GM19240 (cell line): ENCODE results near the gene CYFIP2.
"Not testable (repeated sequence)": the region's sequence is repeated elsewhere in the genome, so short reads cannot be mapped to it uniquely, and the experiment has no call there.

ENCODE experiments used
- DNase-seq: peaks from one replicate; pipeline ENCODE4 v3.0.0; 2011; ENCODE audit warnings: low spot score; ENCODE audit not compliant: insufficient read length

The CYFIP2 gene

GRCh38 chr5:157388111-157388710 lies 122.3 kb downstream of the CYFIP2 start:
- no peak for DNase-seq

DNA sequence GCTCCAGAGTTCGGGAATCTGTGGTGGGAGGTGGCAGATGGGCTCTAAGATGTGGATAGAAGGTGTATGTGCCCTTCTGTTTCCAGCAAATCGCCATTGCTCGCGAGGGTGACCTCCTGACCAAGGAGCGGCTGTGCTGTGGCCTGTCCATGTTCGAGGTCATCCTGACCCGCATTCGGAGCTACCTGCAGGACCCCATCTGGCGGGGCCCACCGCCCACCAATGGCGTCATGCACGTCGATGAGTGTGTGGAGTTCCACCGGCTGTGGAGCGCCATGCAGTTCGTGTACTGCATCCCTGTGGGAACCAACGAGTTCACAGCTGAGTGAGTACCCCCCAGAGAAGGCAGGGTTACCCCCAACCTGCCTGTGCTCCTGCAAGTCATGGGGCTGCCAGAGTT lies 123.2 kb downstream of the CYFIP2 start:
- no peak for DNase-seq

- DNase-seq, result no peak
These were observed 124.2 kb downstream of the CYFIP2 start for GRCh38 chr5:157390133-157390532.

DNA sequence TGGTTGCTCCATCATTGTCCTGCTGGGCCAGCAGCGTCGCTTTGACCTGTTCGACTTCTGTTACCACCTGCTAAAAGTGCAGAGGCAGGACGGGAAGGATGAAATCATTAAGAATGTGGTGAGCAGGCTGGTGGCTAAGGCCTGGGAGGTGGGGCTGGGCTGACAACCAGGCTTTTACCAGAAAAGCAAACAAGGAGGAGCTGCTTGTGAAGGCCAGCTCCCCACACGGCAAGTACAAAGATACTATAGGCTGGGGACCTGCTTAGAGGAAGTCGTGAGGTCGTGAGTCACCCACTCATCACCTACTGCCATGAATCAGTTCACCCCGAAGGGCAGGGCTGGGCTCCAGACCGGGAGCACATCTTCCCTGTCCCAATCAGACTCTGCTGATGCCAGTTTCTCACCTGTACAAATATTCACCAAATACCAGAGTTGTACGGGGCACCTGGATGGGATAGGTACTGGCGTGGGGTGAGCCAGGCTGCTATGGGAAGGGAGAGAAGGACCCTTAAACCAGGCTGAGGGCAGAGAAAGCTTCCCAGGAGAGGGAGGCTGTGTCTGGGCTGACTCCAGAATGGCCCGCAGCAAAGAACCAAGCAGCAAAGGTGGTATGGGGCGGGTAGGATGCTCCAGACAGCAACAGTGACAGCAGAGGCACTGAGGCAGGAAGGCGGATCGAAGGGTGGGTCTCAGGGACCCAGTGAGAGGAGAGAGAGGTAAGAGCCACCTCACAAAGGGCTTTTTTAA lies 124.8 kb downstream of the CYFIP2 start:
- DNase-seq, result no peak

DNA sequence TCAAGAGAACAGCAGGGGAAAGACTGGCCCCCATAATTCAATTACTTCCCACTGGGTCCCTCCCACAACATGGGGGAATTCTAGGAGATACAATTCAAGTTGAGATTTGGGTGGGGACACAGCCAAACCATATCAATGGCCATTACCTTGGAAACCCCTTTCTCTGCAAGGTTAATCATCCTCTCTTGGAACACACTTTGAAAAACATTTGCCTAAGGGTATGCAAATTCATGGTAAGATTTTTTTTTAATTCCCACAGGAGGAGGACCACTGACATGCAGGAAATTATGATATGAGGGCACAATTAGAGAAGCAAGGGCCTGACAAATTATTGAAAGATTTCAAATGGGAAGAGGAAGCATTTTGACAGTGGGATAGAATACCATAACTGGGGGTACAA lies 132.4 kb downstream of the CYFIP2 start:
- no peak for DNase-seq

DNA sequence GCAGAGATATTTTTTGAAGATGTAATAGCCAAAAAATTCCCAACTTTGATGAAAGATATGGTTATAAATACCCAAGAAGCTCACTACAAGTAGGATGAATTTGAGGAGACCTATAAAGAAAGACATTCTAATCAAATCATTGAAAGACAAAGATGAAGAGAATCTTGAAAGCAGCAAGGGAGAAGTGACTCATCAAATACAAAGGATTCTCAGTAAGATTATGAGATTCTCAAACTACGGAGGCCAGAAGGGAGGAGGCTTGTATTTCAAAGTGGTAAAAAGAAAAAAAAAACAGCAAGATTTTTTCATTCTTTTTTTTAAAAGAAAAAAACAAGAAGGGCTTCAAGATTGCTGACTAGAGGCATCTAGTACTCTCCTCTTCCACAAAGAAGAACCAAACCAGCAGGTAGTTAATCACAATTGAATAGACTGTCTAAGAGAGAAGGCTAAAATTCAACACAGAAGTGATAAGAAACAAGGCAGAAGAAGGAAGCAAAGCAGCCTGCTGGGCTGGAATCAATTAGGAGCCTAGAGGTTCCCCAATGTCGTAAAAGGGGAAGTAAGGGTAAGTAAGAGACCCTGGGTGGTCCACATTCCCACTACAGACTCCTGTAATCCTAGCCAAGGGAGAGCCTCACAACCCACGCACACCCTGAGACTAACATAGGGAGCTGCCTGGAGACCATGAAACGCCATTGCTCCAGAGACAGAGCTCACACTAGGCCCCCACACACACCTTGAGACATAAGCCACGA lies 135.0 kb downstream of the CYFIP2 start:
- no peak for DNase-seq

GRCh38 chr5:157415838-157416237 lies 149.9 kb downstream of the CYFIP2 start:
- no peak for DNase-seq

DNA sequence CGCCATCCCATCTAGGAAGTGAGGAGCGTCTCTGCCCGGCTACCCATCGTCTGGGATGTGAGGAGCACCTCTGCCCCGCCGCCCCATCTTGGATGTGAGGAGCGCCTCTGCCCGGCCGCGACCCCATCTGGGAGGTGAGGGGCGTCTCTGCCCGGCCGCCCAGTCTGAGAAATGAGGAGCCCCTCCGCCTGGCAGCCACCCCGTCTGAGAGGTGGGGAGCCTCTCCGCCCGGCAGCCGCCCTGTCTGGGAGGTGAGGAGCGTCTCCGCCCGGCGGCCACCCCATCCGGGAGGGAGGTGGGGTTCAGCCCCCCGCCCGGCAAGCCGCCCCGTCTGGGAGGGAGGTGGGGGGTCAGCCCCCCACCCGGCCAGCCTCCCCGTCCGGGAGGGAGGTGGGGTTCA lies 153.6 kb downstream of the CYFIP2 start:
- DNase-seq, result not testable (repeated sequence)

DNA sequence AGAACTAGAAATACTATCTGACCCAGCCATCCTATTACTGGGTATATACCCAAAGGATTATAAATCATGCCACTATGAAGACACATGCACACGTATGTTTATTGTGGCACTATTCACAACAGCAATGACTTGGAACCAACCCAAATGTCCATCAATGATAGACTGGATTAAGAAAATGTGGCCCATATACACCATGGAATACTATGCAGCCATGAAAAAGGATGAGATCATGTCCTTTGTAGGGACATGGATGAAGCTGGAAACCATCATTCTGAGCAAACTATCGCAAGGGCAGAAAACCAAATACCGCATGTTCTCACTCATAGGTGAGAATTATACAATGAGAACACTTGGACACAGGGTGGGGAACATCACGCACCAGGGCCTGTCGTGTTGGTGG lies 164.0 kb downstream of the CYFIP2 start:
- not testable (repeated sequence) for DNase-seq

DNA sequence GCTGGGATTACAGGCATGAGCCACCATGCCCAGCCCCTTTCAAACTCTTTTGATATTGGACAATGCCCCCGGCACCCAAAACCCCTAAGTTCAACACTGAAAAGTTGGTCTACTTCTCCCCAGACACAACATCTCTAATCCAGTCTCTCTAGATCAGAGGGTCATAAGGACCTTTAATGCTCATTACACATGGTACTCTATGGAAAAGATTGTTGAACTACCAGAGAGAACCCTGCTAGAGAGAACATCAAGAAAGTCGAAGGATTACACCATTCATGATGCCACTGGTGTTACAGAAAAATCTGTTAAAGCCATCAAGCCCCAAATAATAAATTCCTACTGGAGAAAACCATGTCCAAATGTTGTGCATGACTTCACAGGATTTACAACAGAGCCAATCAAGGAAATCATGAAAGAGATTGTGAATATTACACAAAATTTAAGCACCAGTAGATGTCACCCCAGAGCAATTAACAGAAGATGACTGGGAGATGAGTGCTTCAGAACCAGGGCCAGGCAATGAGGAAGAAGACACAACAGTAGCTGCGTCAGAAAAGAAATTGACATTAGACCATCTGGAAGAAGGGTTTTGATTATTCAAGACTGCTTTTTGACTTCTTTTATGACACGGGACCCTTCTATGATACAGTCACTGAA lies 165.7 kb downstream of the CYFIP2 start:
- peak; percentile 34 for DNase-seq

DNA sequence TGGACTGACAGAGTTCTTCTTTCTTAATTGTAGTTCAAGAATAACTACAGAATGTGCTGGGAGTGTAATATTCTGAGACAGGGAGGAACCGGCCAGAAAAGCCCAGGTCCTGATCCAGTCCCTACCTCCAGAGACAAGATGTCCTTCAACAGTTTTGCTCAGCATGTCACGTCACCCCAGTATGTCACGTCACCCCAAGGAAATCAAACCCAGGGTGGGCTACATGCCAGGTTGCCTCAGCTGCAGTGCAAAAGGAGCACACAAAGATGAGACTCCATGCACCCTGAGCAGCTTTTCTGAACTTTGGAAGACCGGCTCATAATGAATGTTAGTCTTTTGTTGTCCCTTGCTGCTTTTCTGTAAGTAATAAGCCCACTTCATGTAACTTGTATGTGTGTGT lies 168.2 kb downstream of the CYFIP2 start:
- no peak for DNase-seq

DNA sequence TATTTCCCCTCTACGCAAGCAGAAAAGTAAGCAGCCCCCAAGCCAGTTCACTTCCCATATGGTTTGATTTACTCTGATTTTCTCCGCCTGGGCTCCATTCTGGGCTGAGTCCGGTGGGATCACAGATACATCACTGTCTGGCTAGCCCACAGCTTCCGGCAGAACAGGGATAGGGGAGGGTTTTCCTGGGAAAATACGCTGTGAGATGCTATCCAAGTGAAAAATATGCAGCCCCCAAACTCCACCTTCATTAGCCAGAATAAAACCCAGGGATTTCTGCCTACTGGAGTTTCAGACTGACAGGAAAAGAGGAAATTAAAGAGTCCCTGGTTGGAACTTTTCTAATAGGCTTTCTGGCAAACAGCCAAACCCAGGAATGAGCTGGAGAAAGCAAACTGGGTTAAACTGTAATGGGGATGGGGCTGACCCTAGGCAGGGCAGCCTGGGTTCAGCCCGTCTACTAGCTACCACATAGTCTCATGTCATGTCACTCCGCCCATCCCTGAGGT lies 177.2 kb downstream of the CYFIP2 start:
- no peak for DNase-seq

DNA sequence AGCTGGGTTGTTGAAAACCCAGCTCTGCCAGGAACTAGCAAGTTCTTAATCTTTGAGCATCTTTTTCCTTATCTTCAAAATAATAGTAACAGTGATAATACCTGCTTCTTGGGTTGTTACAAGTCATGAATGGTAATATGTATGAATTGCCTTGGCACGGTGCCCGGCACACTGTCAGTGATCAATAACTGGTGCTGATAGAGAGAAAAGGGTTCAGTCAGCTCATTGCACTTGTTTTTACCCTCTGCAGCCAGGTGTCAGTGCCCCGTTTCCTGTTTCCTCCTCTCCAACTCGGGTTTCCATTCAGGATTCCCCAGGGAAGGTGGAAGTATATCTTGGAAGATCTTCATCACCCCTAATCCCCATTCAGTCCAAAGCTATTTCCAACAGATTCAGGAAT lies 178.3 kb downstream of the CYFIP2 start:
- no peak for DNase-seq
